Measurements from ENCODE around the gene SAMD13.

Gene SAMD13

GRCh38 chr1:84373436-84374141 lies 72.1 kb downstream of the SAMD13 start:
- H3K27me3 ChIP-seq (ENCODE audit: control insufficient read depth in 1 of 2, insufficient read depth in 2 of 2, low read length in 2 of 2) = no peaks in the 10 kb centered on the region
- H3K4me3 ChIP-seq (ENCODE audit: low read length in 2 of 2) = no peak overlapping the region
- no peaks in the 10 kb centered on the region for H3K36me3 ChIP-seq (ENCODE audit: control insufficient read depth in 2 of 2, insufficient read depth in 2 of 2, low read length in 2 of 2)
- no peaks in the 10 kb centered on the region for H3K9me3 ChIP-seq (ENCODE audit: control insufficient read depth in 2 of 2, low read length in 2 of 2)
- H3K4me1 ChIP-seq (ENCODE audit: control insufficient read depth, insufficient read depth, low read length) = peaks cover 4% of the 10 kb centered on the region
- H3K27ac ChIP-seq (ENCODE audit: low read length) = no peak overlapping the region
- no peak overlapping the region for H3K9ac ChIP-seq (ENCODE audit: low read length in 2 of 2)

DNA sequence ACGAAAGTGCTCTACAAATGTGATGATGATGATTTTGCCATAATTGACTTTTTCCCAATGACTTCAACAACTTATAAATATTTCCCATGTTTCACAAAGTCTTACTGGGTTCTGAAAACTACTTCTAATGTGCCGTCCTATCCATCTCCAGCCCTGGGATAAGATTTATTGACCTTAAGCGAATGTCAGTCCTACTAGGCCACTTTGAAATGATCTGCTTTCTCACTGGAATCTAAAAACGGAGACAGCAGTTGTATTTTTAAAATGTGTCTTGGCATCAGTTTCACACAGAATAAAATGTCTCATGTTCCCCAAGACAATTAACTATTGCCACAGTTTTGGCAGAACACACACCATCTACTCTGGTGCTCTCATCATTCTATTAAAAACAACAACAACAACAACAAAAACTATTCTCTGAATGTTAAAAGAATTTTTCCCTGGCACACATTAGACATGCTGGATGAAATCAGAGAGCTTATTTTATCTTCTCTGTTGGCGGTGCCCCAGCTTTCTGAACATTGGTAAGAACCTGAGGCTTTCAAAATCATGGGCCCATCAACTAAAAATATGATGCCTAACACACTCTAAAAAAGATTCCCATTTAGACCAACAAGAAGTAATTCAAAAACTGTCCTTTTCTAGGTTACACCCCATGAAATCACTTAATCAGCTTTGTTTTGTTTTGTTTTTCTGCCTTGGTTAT lies 73.6 kb downstream of the SAMD13 start:
- Histone ChIP-seq H3K36me3 (ENCODE audit: control insufficient read depth in 2 of 2, insufficient read depth in 2 of 2, low read length in 2 of 2) (no peaks in the 10 kb centered on the region), H3K9me3 (ENCODE audit: control insufficient read depth in 2 of 2, low read length in 2 of 2) (no peaks in the 10 kb centered on the region), H3K27me3 (ENCODE audit: control insufficient read depth in 1 of 2, insufficient read depth in 2 of 2, low read length in 2 of 2) (no peaks in the 10 kb centered on the region), H3K4me3 (ENCODE audit: low read length in 2 of 2) (no peak overlapping the region), H3K9ac (ENCODE audit: low read length in 2 of 2) (no peak overlapping the region), H3K27ac (ENCODE audit: low read length) (no peak overlapping the region), H3K4me1 (ENCODE audit: control insufficient read depth, insufficient read depth, low read length) (peaks cover 4% of the 10 kb centered on the region)

DNA sequence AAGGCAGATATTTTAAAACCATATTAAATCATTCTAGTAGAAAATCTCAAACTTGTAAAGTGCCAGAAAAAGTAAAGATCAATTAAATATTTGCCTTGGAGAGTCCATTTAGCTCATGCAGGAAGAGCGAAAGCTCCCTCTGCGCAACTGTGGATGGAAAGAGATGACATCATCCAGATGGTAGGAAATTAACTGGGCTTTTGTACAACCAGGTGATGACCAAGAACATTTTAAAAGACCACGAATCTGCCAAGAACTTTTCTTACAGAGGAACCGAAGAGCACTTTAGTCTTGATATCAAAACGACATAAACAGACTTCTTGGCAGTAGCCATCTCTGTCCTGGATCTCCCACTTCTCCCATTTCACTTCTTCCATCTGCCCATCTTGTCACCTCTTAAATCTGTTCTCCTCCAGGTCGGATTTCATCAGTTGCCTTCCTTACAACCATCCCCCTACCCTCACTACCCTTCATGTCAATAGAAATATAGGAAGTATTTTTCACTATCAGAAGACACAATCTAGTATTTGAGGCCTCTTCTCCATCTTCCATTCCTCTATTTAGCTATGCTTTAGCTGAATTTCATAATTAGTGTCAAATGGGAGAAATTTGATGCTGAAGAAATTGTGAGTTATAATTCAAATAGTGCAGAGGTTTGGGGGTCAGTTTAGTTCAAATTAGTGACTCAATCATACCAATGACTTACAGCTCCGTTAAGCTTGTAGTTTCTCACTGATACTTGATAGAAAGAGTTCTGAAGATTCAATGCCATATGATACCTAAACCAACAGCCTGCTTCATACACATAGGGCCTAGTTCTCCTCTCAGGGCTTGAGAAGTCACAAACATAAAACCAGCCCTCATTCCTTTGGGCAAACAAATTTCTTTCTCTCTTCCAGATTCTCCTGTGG lies 74.7 kb downstream of the SAMD13 start:
- Histone ChIP-seq H3K9ac (ENCODE audit: low read length in 2 of 2) (no peak overlapping the region), H3K36me3 (ENCODE audit: control insufficient read depth in 2 of 2, insufficient read depth in 2 of 2, low read length in 2 of 2) (no peaks in the 10 kb centered on the region), H3K27ac (ENCODE audit: low read length) (peak overlapping the region; percentile 4), H3K4me1 (ENCODE audit: control insufficient read depth, insufficient read depth, low read length) (peaks cover 4% of the 10 kb centered on the region), H3K9me3 (ENCODE audit: control insufficient read depth in 2 of 2, low read length in 2 of 2) (no peaks in the 10 kb centered on the region), H3K27me3 (ENCODE audit: control insufficient read depth in 1 of 2, insufficient read depth in 2 of 2, low read length in 2 of 2) (no peaks in the 10 kb centered on the region), H3K4me3 (ENCODE audit: low read length in 2 of 2) (no peak overlapping the region)

DNA sequence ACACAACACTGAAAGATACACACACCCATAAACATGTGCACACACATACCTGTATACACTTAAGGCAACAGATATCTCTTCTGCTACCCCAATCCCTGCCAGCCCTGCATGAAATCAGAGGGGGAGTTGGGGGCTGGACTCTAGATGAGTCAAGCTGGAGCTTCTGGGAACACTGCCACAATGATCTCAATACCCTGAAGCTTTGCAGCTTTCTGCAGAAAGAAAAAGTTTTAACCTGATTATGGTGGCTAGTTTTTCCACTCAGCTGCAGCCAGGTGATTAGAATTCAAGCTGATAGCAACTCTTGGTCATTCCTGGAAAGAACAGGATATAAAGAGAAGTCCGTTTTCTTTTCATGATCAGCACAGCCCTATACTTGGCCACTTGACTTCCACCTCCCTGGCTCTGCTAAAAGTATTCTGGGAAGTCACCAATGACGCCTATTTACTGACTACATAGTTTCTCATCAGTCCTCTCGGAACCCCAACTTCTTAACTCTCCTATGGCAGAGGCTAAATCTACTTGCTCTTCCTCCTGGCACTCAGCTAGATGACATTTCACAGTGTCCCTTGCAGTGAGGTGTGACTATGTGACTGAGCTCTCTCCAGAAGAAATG lies 76.1 kb downstream of the SAMD13 start:
- Histone ChIP-seq H3K4me1 (ENCODE audit: control insufficient read depth, insufficient read depth, low read length) (peaks cover 4% of the 10 kb centered on the region), H3K27ac (ENCODE audit: low read length) (no peak overlapping the region), H3K36me3 (ENCODE audit: control insufficient read depth in 2 of 2, insufficient read depth in 2 of 2, low read length in 2 of 2) (no peaks in the 10 kb centered on the region), H3K4me3 (ENCODE audit: low read length in 2 of 2) (no peak overlapping the region), H3K9me3 (ENCODE audit: control insufficient read depth in 2 of 2, low read length in 2 of 2) (no peaks in the 10 kb centered on the region), H3K9ac (ENCODE audit: low read length in 2 of 2) (no peak overlapping the region), H3K27me3 (ENCODE audit: control insufficient read depth in 1 of 2, insufficient read depth in 2 of 2, low read length in 2 of 2) (no peaks in the 10 kb centered on the region)

DNA sequence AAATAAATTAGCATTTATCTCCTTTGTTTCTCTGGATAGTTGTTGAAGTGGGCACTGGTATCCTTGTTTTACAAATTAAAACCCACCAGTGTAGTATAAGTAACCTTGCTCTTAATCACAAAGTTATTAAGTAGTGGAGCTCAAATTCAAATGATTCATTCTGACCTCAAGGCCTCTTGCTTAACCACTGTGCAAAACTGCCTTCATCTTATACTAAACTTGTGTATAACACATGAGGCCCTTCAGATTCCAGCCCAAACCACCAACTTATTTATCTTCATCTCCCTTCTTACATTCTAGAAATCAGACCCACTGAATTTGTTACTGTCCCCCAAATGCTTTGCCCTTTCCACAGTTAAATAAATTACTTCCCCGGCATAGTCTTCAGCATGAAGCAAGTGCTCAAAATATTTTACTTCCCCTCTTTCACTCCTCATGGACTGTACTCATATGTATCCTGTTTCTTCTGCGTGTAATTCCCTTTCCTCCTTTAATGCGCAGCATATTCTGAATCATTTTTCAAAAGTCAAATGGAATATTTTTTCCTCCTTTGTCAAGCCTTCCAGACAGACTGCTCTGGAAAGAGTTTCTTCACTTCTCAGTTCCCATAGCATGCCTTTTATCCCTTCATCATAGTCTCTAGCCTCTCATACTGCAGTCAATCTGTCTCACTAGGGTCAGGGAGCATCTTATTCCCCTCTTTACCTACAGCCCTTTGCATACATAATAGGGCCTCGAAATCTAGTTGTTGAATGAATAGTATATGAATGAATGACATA lies 77.8 kb downstream of the SAMD13 start:
- Histone ChIP-seq H3K9ac (ENCODE audit: low read length in 2 of 2) (no peak overlapping the region), H3K27ac (ENCODE audit: low read length) (no peak overlapping the region), H3K9me3 (ENCODE audit: control insufficient read depth in 2 of 2, low read length in 2 of 2) (no peaks in the 10 kb centered on the region), H3K4me1 (ENCODE audit: control insufficient read depth, insufficient read depth, low read length) (peaks cover 4% of the 10 kb centered on the region), H3K4me3 (ENCODE audit: low read length in 2 of 2) (no peak overlapping the region), H3K36me3 (ENCODE audit: control insufficient read depth in 2 of 2, insufficient read depth in 2 of 2, low read length in 2 of 2) (no peaks in the 10 kb centered on the region), H3K27me3 (ENCODE audit: control insufficient read depth in 1 of 2, insufficient read depth in 2 of 2, low read length in 2 of 2) (no peaks in the 10 kb centered on the region)

GRCh38 chr1:84379917-84380180 lies 78.3 kb downstream of the SAMD13 start:
- H3K4me3 ChIP-seq (ENCODE audit: low read length in 2 of 2) = no peak overlapping the region

GRCh38 chr1:84382127-84382526 lies 80.6 kb downstream of the SAMD13 start:
- Histone ChIP-seq H3K4me1 (ENCODE audit: control insufficient read depth, insufficient read depth, low read length) (no peaks in the 10 kb centered on the region), H3K27ac (ENCODE audit: low read length) (no peak overlapping the region), H3K4me3 (ENCODE audit: low read length in 2 of 2) (no peak overlapping the region), H3K27me3 (ENCODE audit: control insufficient read depth in 1 of 2, insufficient read depth in 2 of 2, low read length in 2 of 2) (no peaks in the 10 kb centered on the region), H3K9ac (ENCODE audit: low read length in 2 of 2) (no peak overlapping the region), H3K9me3 (ENCODE audit: control insufficient read depth in 2 of 2, low read length in 2 of 2) (no peaks in the 10 kb centered on the region), H3K36me3 (ENCODE audit: control insufficient read depth in 2 of 2, insufficient read depth in 2 of 2, low read length in 2 of 2) (no peaks in the 10 kb centered on the region)

More at GRCh38 chr1:84379917-84380180, 78.3 kb downstream of the SAMD13 start:
- no peak overlapping the region for H3K9ac ChIP-seq (ENCODE audit: low read length in 2 of 2)
- peaks cover 3% of the 10 kb centered on the region for H3K4me1 ChIP-seq (ENCODE audit: control insufficient read depth, insufficient read depth, low read length)
- H3K27ac ChIP-seq (ENCODE audit: low read length) = no peak overlapping the region
- no peaks in the 10 kb centered on the region for H3K9me3 ChIP-seq (ENCODE audit: control insufficient read depth in 2 of 2, low read length in 2 of 2)
- H3K36me3 ChIP-seq (ENCODE audit: control insufficient read depth in 2 of 2, insufficient read depth in 2 of 2, low read length in 2 of 2) = no peaks in the 10 kb centered on the region
- no peaks in the 10 kb centered on the region for H3K27me3 ChIP-seq (ENCODE audit: control insufficient read depth in 1 of 2, insufficient read depth in 2 of 2, low read length in 2 of 2)

DNA sequence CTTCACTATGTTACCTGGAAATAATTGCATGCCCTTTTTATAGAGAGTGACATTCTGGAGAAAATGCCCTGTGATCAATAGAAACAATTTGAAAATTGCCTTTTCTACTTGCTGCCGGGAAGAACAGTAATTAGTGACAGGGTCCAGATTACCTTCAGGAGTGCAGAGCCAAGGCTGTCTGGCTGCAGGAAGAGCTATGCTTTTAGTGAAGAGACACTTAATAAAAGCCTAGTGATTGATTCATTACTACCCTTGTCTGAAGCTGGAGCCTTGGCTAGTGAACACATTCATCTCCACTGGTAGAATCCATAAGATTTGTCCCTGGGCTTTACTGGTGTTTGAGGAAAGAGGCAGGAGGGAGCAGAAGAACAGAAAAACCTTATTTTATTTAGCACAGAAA lies 83.8 kb downstream of the SAMD13 start:
- no peaks in the 10 kb centered on the region for H3K4me1 ChIP-seq (ENCODE audit: control insufficient read depth, insufficient read depth, low read length)
- H3K9ac ChIP-seq (ENCODE audit: low read length in 2 of 2) = no peak overlapping the region
- no peak overlapping the region for H3K27ac ChIP-seq (ENCODE audit: low read length)
- no peaks in the 10 kb centered on the region for H3K27me3 ChIP-seq (ENCODE audit: control insufficient read depth in 1 of 2, insufficient read depth in 2 of 2, low read length in 2 of 2)
- no peak overlapping the region for H3K4me3 ChIP-seq (ENCODE audit: low read length in 2 of 2)
- H3K36me3 ChIP-seq (ENCODE audit: control insufficient read depth in 2 of 2, insufficient read depth in 2 of 2, low read length in 2 of 2) = no peaks in the 10 kb centered on the region
- no peaks in the 10 kb centered on the region for H3K9me3 ChIP-seq (ENCODE audit: control insufficient read depth in 2 of 2, low read length in 2 of 2)

DNA sequence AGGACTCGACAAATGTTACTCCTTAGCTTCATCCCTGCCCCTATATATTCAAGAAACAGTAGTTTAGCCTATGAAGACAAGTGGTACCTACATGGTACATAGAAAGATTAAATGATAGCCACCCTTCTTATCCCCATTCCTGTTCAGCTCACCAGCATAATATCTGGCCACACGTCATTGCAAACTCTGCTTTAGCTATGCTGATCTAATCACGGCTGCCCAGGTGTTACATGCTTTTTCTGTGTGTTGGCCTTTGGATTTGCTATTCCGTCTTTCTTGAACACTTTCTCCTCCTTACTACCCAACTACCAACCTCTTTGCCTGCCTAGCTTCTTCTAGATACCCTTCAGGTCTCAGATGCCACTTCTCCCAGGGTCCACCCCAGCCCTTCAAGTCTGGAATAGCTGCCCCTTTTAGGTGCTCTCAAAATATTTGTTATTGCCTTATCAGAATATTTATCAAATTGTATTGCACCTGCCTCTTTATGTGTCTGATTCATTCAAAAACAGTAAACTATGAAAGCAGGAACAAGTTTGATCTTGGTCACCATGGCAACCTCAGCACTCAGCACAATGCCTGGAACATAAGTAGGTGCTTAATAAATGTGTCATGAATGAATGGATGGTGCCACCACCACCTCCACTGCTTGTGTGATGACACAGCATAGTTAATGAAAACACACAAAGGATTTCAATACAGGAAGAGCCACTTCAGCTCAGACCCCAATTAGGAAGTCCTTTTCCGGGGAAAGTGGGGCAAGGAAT lies 85.4 kb downstream of the SAMD13 start:
- no peaks in the 10 kb centered on the region for H3K9me3 ChIP-seq (ENCODE audit: control insufficient read depth in 2 of 2, low read length in 2 of 2)
- H3K27ac ChIP-seq (ENCODE audit: low read length) = no peak overlapping the region
- no peak overlapping the region for H3K4me3 ChIP-seq (ENCODE audit: low read length in 2 of 2)
- H3K36me3 ChIP-seq (ENCODE audit: control insufficient read depth in 2 of 2, insufficient read depth in 2 of 2, low read length in 2 of 2) = no peaks in the 10 kb centered on the region
- H3K9ac ChIP-seq (ENCODE audit: low read length in 2 of 2) = no peak overlapping the region
- no peaks in the 10 kb centered on the region for H3K27me3 ChIP-seq (ENCODE audit: control insufficient read depth in 1 of 2, insufficient read depth in 2 of 2, low read length in 2 of 2)
- H3K4me1 ChIP-seq (ENCODE audit: control insufficient read depth, insufficient read depth, low read length) = no peaks in the 10 kb centered on the region

Measured in stomach smooth muscle (tissue), 2 donors.